CD4-positive, alpha-beta T cell treated with Interleukin-6 for 4 hours (primary cell): ENCODE results near the gene INPP5D.
"Not testable (repeated sequence)": the region's sequence is repeated elsewhere in the genome, so short reads cannot be mapped to it uniquely, and the experiment has no call there.

Experiments
- DNase-seq: peaks from one replicate; pipeline ENCODE4 v3.0.0-alpha.2; 2020; ENCODE audit warnings: mixed read lengths

INPP5D gene

GRCh38 chr2:233059797-233060500, at the start of gene INPP5D:
INPP5D (plus strand) TSS chr2:233060342; CDS start chr2:233060479, 137 bp downstream.
- peak; percentile 81 for DNase-seq

GRCh38 chr2:233010569-233011267, 49.4 kb upstream of the INPP5D start:
- no peak for DNase-seq

GRCh38 chr2:233011268-233011650, 48.9 kb upstream of the INPP5D start:
- DNase-seq = no peak

GRCh38 chr2:233011702-233012131, 48.4 kb upstream of the INPP5D start:
- DNase-seq = no peak

GRCh38 chr2:233012301-233012971, 47.7 kb upstream of the INPP5D start:
- no peak for DNase-seq

- no peak for DNase-seq
Observed at GRCh38 chr2:233013027-233013461, 47.1 kb upstream of the INPP5D start, which contains the start of gene NGEF. NGEF (minus strand) TSS chr2:233013256; CDS start chr2:232974890, 38,366 bp downstream.

GRCh38 chr2:233013650-233014049, 46.5 kb upstream of the INPP5D start:
- no peak for DNase-seq

GRCh38 chr2:233015019-233015645, 45.0 kb upstream of the INPP5D start:
- DNase-seq = no peak

- DNase-seq = no peak
Observed at GRCh38 chr2:233017947-233018346, 42.2 kb upstream of the INPP5D start.

- not testable (repeated sequence) for DNase-seq
Observed at GRCh38 chr2:233019610-233020009, 40.5 kb upstream of the INPP5D start.

- DNase-seq = no peak
Observed at GRCh38 chr2:233020454-233020853, 39.7 kb upstream of the INPP5D start.

- DNase-seq = no peak
Observed at GRCh38 chr2:233021771-233022170, 38.4 kb upstream of the INPP5D start.

GRCh38 chr2:233022561-233022960, 37.6 kb upstream of the INPP5D start:
- no peak for DNase-seq

- DNase-seq = no peak
Observed at GRCh38 chr2:233023007-233023760, 37.0 kb upstream of the INPP5D start.

- no peak for DNase-seq
Observed at GRCh38 chr2:233023761-233024410, 36.3 kb upstream of the INPP5D start.

GRCh38 chr2:233025706-233026105, 34.4 kb upstream of the INPP5D start:
- no peak for DNase-seq

GRCh38 chr2:233026198-233026813, 33.8 kb upstream of the INPP5D start:
- DNase-seq = no peak

- no peak for DNase-seq
Observed at GRCh38 chr2:233029321-233029720, 30.8 kb upstream of the INPP5D start.

GRCh38 chr2:233031556-233032500, 28.3 kb upstream of the INPP5D start:
- no peak for DNase-seq
